ENCODE measurements around the gene MFSD12. TPM values are rescaled to one million over a fixed set of nuclear protein-coding genes. Genes with fewer than 3 reads are reported as not detected.
"Not testable (repeated sequence)": the region's sequence is repeated elsewhere in the genome, so short reads cannot be mapped to it uniquely, and the experiment has no call there.

MFSD12 gene
- total and polyA plus RNA-seq, 4 experiments from 2014 or later, result 45.5 to 136 (median 91.3) TPM

- no peaks in the 10 kb centered on the region for H3K36me3 ChIP-seq (ENCODE audit: insufficient read depth, low read length)
- H3K36me3 Mint-ChIP-seq, result peaks cover 8 to 11% of the 10 kb centered on the region in 2 donors
- ChIA-PET CTCF (ENCODE audit: partially characterized antibody) (no interaction called here), POLR2A (ENCODE audit: partially characterized antibody) (interaction anchor here (5.8 kb wide), 1 partner anchor 15 kb away, joined by 54 read pairs; the partner anchor contains the start of gene MFSD12)
- no peaks in the 10 kb centered on the region for H3K27me3 ChIP-seq (ENCODE audit: insufficient read depth, low read length)
- H3K27me3 Mint-ChIP-seq, result no peaks in the 10 kb centered on the region
- H3K4me3 Mint-ChIP-seq, result peak overlapping the region; percentile 75 to 86 (median 78)
- intact Hi-C loops (cut with micrococcal nuclease), result loop anchor here (1.0 to 10.0 kb wide), 5 partner anchors 15 to 493 kb away; partner anchors contain the start of genes FZR1, MFSD12 and ZBTB7A
- no peaks in the 10 kb centered on the region for H3K9me3 ChIP-seq (ENCODE audit: control insufficient read depth in 1 of 2, low read length in 2 of 2)
- peak overlapping the region; percentile 33 to 92 (median 77) for H3K27ac Mint-ChIP-seq
- peak; percentile 97 to 100 (median 98) for DNase-seq
- H3K9me3 Mint-ChIP-seq, result no peaks in the 10 kb centered on the region
- peaks cover 5 to 23% (median 17%) of the 10 kb centered on the region in 4 donors for H3K4me1 Mint-ChIP-seq
- H3K4me1 ChIP-seq (ENCODE audit: insufficient read depth, low read length), result peaks cover 15% of the 10 kb centered on the region
- H3K4me3 ChIP-seq (ENCODE audit: low read length in 2 of 2), result peak overlapping the region; percentile 57 to 60
- peak overlapping the region; percentile 44 for H3K27ac ChIP-seq (ENCODE audit: low read depth, low read length)
Observed at GRCh38 chr19:3572132-3572854, 14.9 kb upstream of the MFSD12 start.

GRCh38 chr19:3570606-3571011 is 13.2 kb upstream of the MFSD12 start:
- peaks cover 5 to 11% of the 10 kb centered on the region in 2 donors for H3K36me3 Mint-ChIP-seq
- H3K4me3 ChIP-seq (ENCODE audit: low read length in 2 of 2), result no peak overlapping the region
- H3K27ac ChIP-seq (ENCODE audit: low read depth, low read length), result no peak overlapping the region
- H3K9me3 Mint-ChIP-seq, result peaks cover 0 to 2% (median 0%) of the 10 kb centered on the region in 8 donors
- intact Hi-C loops (cut with micrococcal nuclease), result loop anchor here (5.0 to 10.0 kb wide), 3 partner anchors 63 to 494 kb away; partner anchors contain the start of genes FZR1 and ZBTB7A
- peak overlapping the region in 3 of 7 donors; percentile 27 to 80 (median 41) for H3K27ac Mint-ChIP-seq
- ChIA-PET CTCF (ENCODE audit: partially characterized antibody) (interaction anchor here (1.5 kb wide), 1 partner anchor 13 kb away, joined by 3 read pairs; the partner anchor contains the start of gene MFSD12), POLR2A (ENCODE audit: partially characterized antibody) (interaction anchor here (5.8 kb wide), 1 partner anchor 13 kb away, joined by 54 read pairs; the partner anchor contains the start of gene MFSD12)
- H3K4me1 Mint-ChIP-seq, result peaks cover 5 to 23% (median 17%) of the 10 kb centered on the region in 4 donors
- no peaks in the 10 kb centered on the region for H3K27me3 ChIP-seq (ENCODE audit: insufficient read depth, low read length)
- DNase-seq, result no peak
- no peaks in the 10 kb centered on the region for H3K9me3 ChIP-seq (ENCODE audit: control insufficient read depth in 1 of 2, low read length in 2 of 2)
- H3K4me1 ChIP-seq (ENCODE audit: insufficient read depth, low read length), result peaks cover 15% of the 10 kb centered on the region
- H3K4me3 Mint-ChIP-seq, result no peak overlapping the region
- H3K27me3 Mint-ChIP-seq, result no peaks in the 10 kb centered on the region
- H3K36me3 ChIP-seq (ENCODE audit: insufficient read depth, low read length), result no peaks in the 10 kb centered on the region

- H3K27me3 Mint-ChIP-seq; H3K27ac Mint-ChIP-seq; H3K4me3 Mint-ChIP-seq; DNase-seq; H3K27ac ChIP-seq (ENCODE audit: low read depth, low read length); H3K4me3 ChIP-seq (ENCODE audit: low read length in 2 of 2); H3K9me3 Mint-ChIP-seq; H3K27me3 ChIP-seq (ENCODE audit: insufficient read depth, low read length); H3K36me3 Mint-ChIP-seq; H3K9me3 ChIP-seq (ENCODE audit: control insufficient read depth in 1 of 2, low read length in 2 of 2); H3K36me3 ChIP-seq (ENCODE audit: insufficient read depth, low read length): not testable (repeated sequence)
- POLR2A ChIA-PET (ENCODE audit: partially characterized antibody), result interaction anchor here (5.8 kb wide), 1 partner anchor 13 kb away, joined by 54 read pairs; the partner anchor contains the start of gene MFSD12
- H3K4me1 ChIP-seq (ENCODE audit: insufficient read depth, low read length), result peaks cover 15% of the 10 kb centered on the region
- intact Hi-C loops (cut with micrococcal nuclease), result loop anchor here (5.0 to 10.0 kb wide), 3 partner anchors 63 to 495 kb away; partner anchors contain the start of genes FZR1 and ZBTB7A
- peaks cover 3 to 19% (median 15%) of the 10 kb centered on the region in 4 donors for H3K4me1 Mint-ChIP-seq
- CTCF ChIA-PET (ENCODE audit: partially characterized antibody), result interaction anchor here (1.1 to 1.5 kb wide), 2 partner anchors 13 to 15 kb away, joined by 3 to 8 read pairs; partner anchors contain the start of genes GIPC3 and MFSD12
Observed at GRCh38 chr19:3570042-3570441, 12.7 kb upstream of the MFSD12 start.

GRCh38 chr19:3565139-3565538 is 7.8 kb upstream of the MFSD12 start:
- H3K4me1 ChIP-seq (ENCODE audit: insufficient read depth, low read length), result no peaks in the 10 kb centered on the region
- no peak overlapping the region for H3K27ac ChIP-seq (ENCODE audit: low read depth, low read length)
- H3K27ac Mint-ChIP-seq, result no peak overlapping the region
- H3K27me3 Mint-ChIP-seq, result no peaks in the 10 kb centered on the region
- H3K4me1 Mint-ChIP-seq, result no peaks in the 10 kb centered on the region
- no peak overlapping the region for H3K4me3 ChIP-seq (ENCODE audit: low read length in 2 of 2)
- H3K4me3 Mint-ChIP-seq, result no peak overlapping the region
- intact Hi-C loops (cut with micrococcal nuclease), result no loop called here
- H3K9me3 Mint-ChIP-seq, result peaks cover 0 to 2% (median 0%) of the 10 kb centered on the region in 8 donors
- H3K36me3 ChIP-seq (ENCODE audit: insufficient read depth, low read length), result no peaks in the 10 kb centered on the region
- no peaks in the 10 kb centered on the region for H3K36me3 Mint-ChIP-seq
- CTCF ChIA-PET (ENCODE audit: partially characterized antibody), result interaction anchor here (0.7 to 1.3 kb wide), 2 partner anchors 20 to 196 kb away, joined by 3 read pairs; no protein-coding TSS in a partner anchor
- H3K27me3 ChIP-seq (ENCODE audit: insufficient read depth, low read length), result no peaks in the 10 kb centered on the region
- POLR2A ChIA-PET (ENCODE audit: partially characterized antibody), result no interaction called here
- H3K9me3 ChIP-seq (ENCODE audit: control insufficient read depth in 1 of 2, low read length in 2 of 2), result no peaks in the 10 kb centered on the region
- no peak for DNase-seq

- Mint-ChIP-seq H3K27ac (peak overlapping the region in 1 of 7 donors; percentile 60), H3K4me3 (no peak overlapping the region), H3K4me1 (no peaks in the 10 kb centered on the region), H3K27me3 (no peaks in the 10 kb centered on the region), H3K36me3 (no peaks in the 10 kb centered on the region), H3K9me3 (peaks cover 0 to 2% (median 0%) of the 10 kb centered on the region in 8 donors)
- no peak overlapping the region for H3K4me3 ChIP-seq (ENCODE audit: low read length in 2 of 2)
- H3K4me1 ChIP-seq (ENCODE audit: insufficient read depth, low read length), result no peaks in the 10 kb centered on the region
- intact Hi-C loops (cut with micrococcal nuclease), result no loop called here
- H3K36me3 ChIP-seq (ENCODE audit: insufficient read depth, low read length), result no peaks in the 10 kb centered on the region
- ChIA-PET CTCF (ENCODE audit: partially characterized antibody) (no interaction called here), POLR2A (ENCODE audit: partially characterized antibody) (interaction anchor here (1.1 kb wide), 1 partner anchor 10 kb away, joined by 4 read pairs; no protein-coding TSS in a partner anchor)
- no peaks in the 10 kb centered on the region for H3K27me3 ChIP-seq (ENCODE audit: insufficient read depth, low read length)
- H3K9me3 ChIP-seq (ENCODE audit: control insufficient read depth in 1 of 2, low read length in 2 of 2), result no peaks in the 10 kb centered on the region
- DNase-seq, result no peak
- H3K27ac ChIP-seq (ENCODE audit: low read depth, low read length), result no peak overlapping the region
Observed at GRCh38 chr19:3563709-3564524, 6.5 kb upstream of the MFSD12 start.

- no peaks in the 10 kb centered on the region for H3K27me3 ChIP-seq (ENCODE audit: insufficient read depth, low read length)
- POLR2A ChIA-PET (ENCODE audit: partially characterized antibody), result interaction anchor here (0.7 to 7.2 kb wide), 19 partner anchors 9 to 690 kb away, joined by 3 to 54 read pairs (median 6); partner anchors contain the start of genes DOHH, GIPC3, HMG20B and TEKTIP1
- CTCF ChIA-PET (ENCODE audit: partially characterized antibody), result interaction anchor here (0.6 to 4.3 kb wide), 6 partner anchors 9 to 28 kb away, joined by 3 to 49 read pairs (median 4); partner anchors contain the start of gene GIPC3
- peak overlapping the region; percentile 74 for H3K27ac ChIP-seq (ENCODE audit: low read depth, low read length)
- peaks cover 49% of the 10 kb centered on the region for H3K4me1 ChIP-seq (ENCODE audit: insufficient read depth, low read length)
- H3K36me3 Mint-ChIP-seq, result peaks cover 0 to 10% of the 10 kb centered on the region in 2 donors
- peak overlapping the region; percentile 92 to 99 (median 96) for H3K4me3 Mint-ChIP-seq
- H3K9me3 Mint-ChIP-seq, result peaks cover 0 to 3% (median 0%) of the 10 kb centered on the region in 8 donors
- H3K27ac Mint-ChIP-seq, result peak overlapping the region; percentile 92 to 99 (median 97)
- H3K4me1 Mint-ChIP-seq, result peaks cover 21 to 45% (median 32%) of the 10 kb centered on the region in 4 donors
- H3K27me3 Mint-ChIP-seq, result peaks cover 0 to 1% of the 10 kb centered on the region in 2 donors
- peak overlapping the region; percentile 73 to 81 for H3K4me3 ChIP-seq (ENCODE audit: low read length in 2 of 2)
- no peaks in the 10 kb centered on the region for H3K36me3 ChIP-seq (ENCODE audit: insufficient read depth, low read length)
- H3K9me3 ChIP-seq (ENCODE audit: control insufficient read depth in 1 of 2, low read length in 2 of 2), result no peaks in the 10 kb centered on the region
- DNase-seq, result peak; percentile 53 to 85 (median 59)
- intact Hi-C loops (cut with micrococcal nuclease), result loop anchor here (1.0 kb wide), 2 partner anchors 15 to 70 kb away; partner anchors contain the start of gene HMG20B
Observed at GRCh38 chr19:3556978-3557460, 367 bp downstream of the MFSD12 start.
